ENCODE results near the gene LGALS3BP.

DNA sequence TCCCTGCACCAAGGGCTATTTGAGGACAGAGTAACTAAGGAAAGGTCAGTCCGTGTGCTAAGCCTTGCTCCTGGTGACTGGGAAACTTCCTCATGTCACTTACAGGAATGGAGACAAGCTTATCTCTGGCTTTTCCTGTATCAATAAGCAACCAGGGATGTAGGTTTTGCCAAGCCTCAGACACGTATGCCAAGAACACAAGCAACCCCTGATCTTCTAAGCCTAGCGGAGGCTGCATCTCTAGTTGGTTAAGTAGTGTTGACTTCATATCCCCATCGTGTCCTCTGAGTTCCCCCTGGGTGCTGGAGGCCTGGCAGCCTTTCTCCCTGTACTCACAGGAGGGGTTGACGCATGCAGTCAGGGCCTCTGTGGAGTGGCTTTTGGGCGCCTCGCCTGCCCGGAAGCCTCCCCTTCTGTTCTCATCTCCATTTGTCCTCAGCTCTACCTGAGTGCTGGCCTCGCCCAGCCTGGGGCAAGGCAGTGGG, 42.8 kb upstream of the LGALS3BP start:
- TF ChIP-seq ZNF121 (CRISPR knock-in tag; IDR thresholded peaks at IDR 0.05) (no peak), POLR2A (IDR thresholded peaks at IDR 0.05; ENCODE audit: insufficient read depth in 1 of 2, low read depth in 2 of 2, low read length in 2 of 2) (no peak), U2AF2 (IDR thresholded peaks at IDR 0.05; ENCODE audit: low read depth, low read length) (no peak), RFXANK (CRISPR knock-in tag; IDR thresholded peaks at IDR 0.05) (no peak), CREM (IDR thresholded peaks at IDR 0.05) (no peak), CREM (CRISPR knock-in tag; IDR thresholded peaks at IDR 0.05) (no peak)

All from HepG2 (cell line).